ENCODE data around the gene BCL11A.

Gene BCL11A

GRCh38 chr2:60502144-60502543, 51.3 kb downstream of the BCL11A start:
- DNase-seq: no peak

- no peak for DNase-seq
These were observed 52.6 kb downstream of the BCL11A start for GRCh38 chr2:60500861-60501260.

- no peak for DNase-seq
These were observed 53.7 kb downstream of the BCL11A start for GRCh38 chr2:60499651-60500265.

GRCh38 chr2:60498816-60499429, 54.5 kb downstream of the BCL11A start:
- DNase-seq: no peak

- no peak for DNase-seq
These were observed 55.2 kb downstream of the BCL11A start for GRCh38 chr2:60498127-60498815.

GRCh38 chr2:60497500-60497899, 56.0 kb downstream of the BCL11A start:
- DNase-seq: no peak

- DNase-seq: no peak
These were observed 56.5 kb downstream of the BCL11A start for GRCh38 chr2:60496956-60497355.

GRCh38 chr2:60496475-60496874, 57.0 kb downstream of the BCL11A start:
- no peak for DNase-seq

GRCh38 chr2:60495041-60495625, 58.3 kb downstream of the BCL11A start:
- DNase-seq: no peak

GRCh38 chr2:60493804-60494387, 59.6 kb downstream of the BCL11A start:
- DNase-seq: no peak

- DNase-seq: no peak
These were observed 60.9 kb downstream of the BCL11A start for GRCh38 chr2:60492548-60492947.

GRCh38 chr2:60490848-60491247, 62.6 kb downstream of the BCL11A start:
- no peak for DNase-seq

- DNase-seq: no peak
These were observed 63.0 kb downstream of the BCL11A start for GRCh38 chr2:60490441-60490840.

- DNase-seq: no peak
These were observed 64.2 kb downstream of the BCL11A start for GRCh38 chr2:60489289-60489688.

GRCh38 chr2:60488291-60488690, 65.2 kb downstream of the BCL11A start:
- no peak for DNase-seq

- no peak for DNase-seq
These were observed 66.3 kb downstream of the BCL11A start for GRCh38 chr2:60487174-60487573.

GRCh38 chr2:60486551-60486950, 66.9 kb downstream of the BCL11A start:
- DNase-seq: no peak

GRCh38 chr2:60486067-60486466, 67.4 kb downstream of the BCL11A start:
- no peak for DNase-seq

- DNase-seq: no peak
These were observed 67.9 kb downstream of the BCL11A start for GRCh38 chr2:60485550-60485949.

- no peak for DNase-seq
These were observed 68.4 kb downstream of the BCL11A start for GRCh38 chr2:60485055-60485454.

- DNase-seq: no peak
These were observed 69.3 kb downstream of the BCL11A start for GRCh38 chr2:60484133-60484645.

GRCh38 chr2:60483401-60483800, 70.1 kb downstream of the BCL11A start:
- no peak for DNase-seq

GRCh38 chr2:60482222-60482621, 71.2 kb downstream of the BCL11A start:
- no peak for DNase-seq
